ENCODE data around the gene CBL. TPM values are rescaled to one million over a fixed set of nuclear protein-coding genes. Genes with fewer than 3 reads are reported as not detected.
"Not testable (repeated sequence)": the region's sequence is repeated elsewhere in the genome, so short reads cannot be mapped to it uniquely, and the experiment has no call there.

The CBL gene
- total RNA-seq, 1 experiment from 2014 or later: 9.1 TPM

DNA sequence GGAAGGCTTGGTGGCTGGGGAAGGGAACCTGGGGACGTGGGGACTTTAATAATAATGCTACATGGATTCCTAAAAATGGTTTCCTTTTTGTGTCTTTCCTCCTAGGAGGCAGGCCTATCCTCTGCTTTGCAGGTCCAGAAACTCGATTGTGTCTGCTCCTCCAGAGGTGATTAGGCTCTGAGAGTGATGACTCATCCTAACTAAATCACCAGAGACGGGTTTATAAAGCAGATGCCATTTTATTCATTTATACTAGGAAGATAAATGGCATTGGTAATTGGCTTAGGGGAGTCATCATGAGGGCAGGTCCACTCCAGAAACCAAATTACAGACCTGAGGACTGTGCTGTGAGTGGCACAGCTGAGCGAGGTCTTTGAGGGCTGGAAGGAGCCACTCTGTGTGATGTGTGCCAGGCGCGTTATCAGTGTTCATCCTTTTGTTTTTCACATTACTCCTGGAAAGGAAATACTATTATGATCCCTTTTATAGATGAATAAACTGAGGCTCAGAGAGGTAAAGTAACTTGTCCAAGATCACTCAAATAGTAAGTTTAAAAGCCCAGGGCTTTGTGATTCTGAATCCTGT lies 30.6 kb upstream of the CBL start:
- no peaks in the 10 kb centered on the region for H3K4me1 ChIP-seq (replicated peaks)
- H3K27ac ChIP-seq: no peak overlapping the region

DNA sequence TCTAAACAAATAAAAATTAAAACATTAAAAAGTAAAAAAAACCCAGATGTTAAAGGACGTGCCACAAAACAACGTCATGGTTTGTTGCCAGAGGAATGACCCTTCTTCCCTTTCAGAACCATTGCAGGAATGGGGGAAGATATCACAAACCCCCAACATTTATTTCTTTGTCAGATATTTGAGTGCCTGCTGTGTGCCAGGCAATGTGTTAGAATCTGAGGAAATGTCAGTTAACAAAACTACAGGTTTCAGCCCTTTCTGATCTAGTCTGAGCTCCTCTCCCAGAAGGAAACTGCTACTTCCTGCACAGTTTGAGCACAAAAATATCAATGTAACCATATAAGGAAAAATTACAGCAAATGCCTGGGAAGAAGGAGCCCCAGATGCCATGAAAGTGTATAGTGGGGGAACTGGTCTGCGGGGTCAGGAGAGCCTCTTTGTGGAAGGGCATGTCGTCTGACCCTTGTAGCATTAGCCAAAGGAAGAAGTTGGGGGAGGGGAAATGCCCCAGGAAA lies 27.9 kb upstream of the CBL start:
- no peak for DNase-seq (ENCODE audit: low read depth in 1 of 2, low spot score in 2 of 2)
- H3K9me3 ChIP-seq (replicated peaks): no peaks in the 10 kb centered on the region
- no peak overlapping the region for H3K4me3 ChIP-seq
- no peak overlapping the region for H3K27ac ChIP-seq
- no peaks in the 10 kb centered on the region for H3K36me3 ChIP-seq
- H3K27me3 ChIP-seq (replicated peaks): no peaks in the 10 kb centered on the region
- no peaks in the 10 kb centered on the region for H3K4me1 ChIP-seq (replicated peaks)

More for the DNA sequence above, 30.6 kb upstream of the CBL start:
- DNase-seq (ENCODE audit: low read depth in 1 of 2, low spot score in 2 of 2): no peak
- H3K9me3 ChIP-seq (replicated peaks): no peaks in the 10 kb centered on the region
- no peaks in the 10 kb centered on the region for H3K27me3 ChIP-seq (replicated peaks)
- no peaks in the 10 kb centered on the region for H3K36me3 ChIP-seq
- no peak overlapping the region for H3K4me3 ChIP-seq

- no peaks in the 10 kb centered on the region for H3K4me1 ChIP-seq (replicated peaks)
- no peaks in the 10 kb centered on the region for H3K27me3 ChIP-seq (replicated peaks)
- DNase-seq (ENCODE audit: low read depth in 1 of 2, low spot score in 2 of 2): no peak
- no peak overlapping the region for H3K4me3 ChIP-seq
- no peak overlapping the region for H3K27ac ChIP-seq
- H3K9me3 ChIP-seq (replicated peaks): no peaks in the 10 kb centered on the region
- no peaks in the 10 kb centered on the region for H3K36me3 ChIP-seq
These were observed 26.8 kb upstream of the CBL start for GRCh38 chr11:119179342-119179741.

GRCh38 chr11:119179983-119180382 lies 26.2 kb upstream of the CBL start:
- Histone ChIP-seq H3K4me1 (replicated peaks) (no peaks in the 10 kb centered on the region), H3K36me3 (no peaks in the 10 kb centered on the region), H3K4me3 (no peak overlapping the region), H3K27ac (no peak overlapping the region), H3K27me3 (replicated peaks) (no peaks in the 10 kb centered on the region), H3K9me3 (replicated peaks) (no peaks in the 10 kb centered on the region)
- no peak for DNase-seq (ENCODE audit: low read depth in 1 of 2, low spot score in 2 of 2)

DNA sequence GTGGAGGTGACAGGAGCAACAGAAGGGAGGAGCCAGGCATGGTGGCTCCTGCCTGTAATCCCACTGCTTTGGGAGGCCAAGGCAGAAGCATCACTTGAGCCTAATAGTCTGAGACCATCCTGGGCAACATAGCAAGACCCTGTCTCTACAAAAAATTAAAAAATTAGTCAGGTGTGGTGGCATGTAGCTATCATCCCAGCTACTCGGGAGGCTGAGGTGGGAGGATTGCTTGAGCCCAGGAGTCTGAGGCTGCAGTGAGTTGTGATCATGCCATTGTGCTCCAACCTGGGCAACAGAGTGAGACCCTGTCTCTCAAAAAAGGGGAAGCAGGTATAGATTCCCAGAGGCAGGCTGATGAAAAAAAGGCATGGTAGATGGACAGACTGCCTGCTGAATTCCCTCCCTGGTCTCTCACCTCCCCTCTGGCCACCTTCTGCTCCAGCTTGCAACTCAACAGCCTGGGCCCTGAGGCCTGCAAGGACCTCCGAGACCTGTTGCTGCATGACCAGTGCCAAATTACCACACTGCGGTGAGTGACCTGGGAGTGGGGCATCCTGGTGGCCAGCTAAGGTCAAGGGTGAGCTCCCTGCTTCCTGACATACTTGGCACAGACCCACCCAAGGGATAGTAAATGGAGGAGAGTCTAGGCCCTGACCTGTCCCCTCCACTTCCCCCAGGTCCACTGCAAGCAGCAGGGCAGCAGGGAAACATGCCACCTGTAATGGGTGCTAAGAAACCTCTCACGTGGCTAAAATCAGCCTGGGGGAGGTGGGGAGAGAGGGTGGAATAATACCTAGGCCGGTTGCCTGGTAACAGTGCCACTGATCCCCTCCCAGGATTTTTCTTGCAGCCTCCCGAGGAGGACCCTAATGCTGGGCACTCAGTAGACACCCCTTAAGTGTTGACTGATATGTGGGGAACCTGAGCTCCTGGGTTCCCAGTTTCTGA lies 25.1 kb upstream of the CBL start:
- no peak for DNase-seq (ENCODE audit: low read depth in 1 of 2, low spot score in 2 of 2)
- no peak overlapping the region for H3K27ac ChIP-seq
- no peaks in the 10 kb centered on the region for H3K9me3 ChIP-seq (replicated peaks)
- H3K36me3 ChIP-seq: no peaks in the 10 kb centered on the region
- no peaks in the 10 kb centered on the region for H3K27me3 ChIP-seq (replicated peaks)
- H3K4me3 ChIP-seq: no peak overlapping the region
- H3K4me1 ChIP-seq (replicated peaks): no peaks in the 10 kb centered on the region

GRCh38 chr11:119181677-119182412 lies 24.3 kb upstream of the CBL start:
- Histone ChIP-seq H3K4me1 (replicated peaks) (no peaks in the 10 kb centered on the region), H3K4me3 (no peak overlapping the region), H3K9me3 (replicated peaks) (no peaks in the 10 kb centered on the region), H3K27me3 (replicated peaks) (no peaks in the 10 kb centered on the region), H3K36me3 (no peaks in the 10 kb centered on the region), H3K27ac (no peak overlapping the region)
- no peak for DNase-seq (ENCODE audit: low read depth in 1 of 2, low spot score in 2 of 2)

DNA sequence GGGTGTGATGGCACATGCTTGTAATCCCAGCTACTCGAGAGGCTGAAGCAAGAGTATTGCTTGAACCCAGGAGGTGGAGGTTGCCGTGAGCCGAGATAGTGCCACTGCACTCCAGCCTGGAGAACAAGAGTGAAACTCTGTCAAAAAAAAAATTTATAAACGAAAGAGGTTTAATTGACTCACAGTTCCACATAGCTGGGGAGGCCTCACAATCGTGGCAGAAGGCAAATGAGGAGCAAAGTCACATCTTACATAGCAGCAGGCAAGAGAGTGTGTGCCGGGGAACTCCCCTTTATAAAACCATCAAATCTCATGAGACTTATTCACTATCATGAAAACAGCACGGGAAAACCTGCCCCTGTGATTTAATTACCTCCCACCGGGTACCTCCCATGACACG lies 21.7 kb upstream of the CBL start:
- not testable (repeated sequence) for DNase-seq (ENCODE audit: low read depth in 1 of 2, low spot score in 2 of 2); H3K4me3 ChIP-seq; H3K9me3 ChIP-seq (replicated peaks)

GRCh38 chr11:119185981-119186634 lies 20.0 kb upstream of the CBL start:
- Histone ChIP-seq H3K36me3 (no peaks in the 10 kb centered on the region), H3K27ac (no peak overlapping the region), H3K27me3 (replicated peaks) (no peaks in the 10 kb centered on the region), H3K4me3 (no peak overlapping the region), H3K9me3 (replicated peaks) (no peaks in the 10 kb centered on the region), H3K4me1 (replicated peaks) (no peaks in the 10 kb centered on the region)
- DNase-seq (ENCODE audit: low read depth in 1 of 2, low spot score in 2 of 2): no peak

More for the DNA sequence above, 21.7 kb upstream of the CBL start:
- H3K27me3 ChIP-seq (replicated peaks); H3K4me1 ChIP-seq (replicated peaks); H3K36me3 ChIP-seq; H3K27ac ChIP-seq: not testable (repeated sequence)

GRCh38 chr11:119187123-119187892 lies 18.8 kb upstream of the CBL start:
- Histone ChIP-seq H3K36me3 (no peaks in the 10 kb centered on the region), H3K27me3 (replicated peaks) (no peaks in the 10 kb centered on the region), H3K9me3 (replicated peaks) (no peaks in the 10 kb centered on the region), H3K4me3 (no peak overlapping the region), H3K4me1 (replicated peaks) (no peaks in the 10 kb centered on the region), H3K27ac (no peak overlapping the region)
- no peak for DNase-seq (ENCODE audit: low read depth in 1 of 2, low spot score in 2 of 2)

GRCh38 chr11:119188067-119188466 lies 18.1 kb upstream of the CBL start:
- Histone ChIP-seq H3K9me3 (replicated peaks) (no peaks in the 10 kb centered on the region), H3K27ac (no peak overlapping the region)
- no peak for DNase-seq (ENCODE audit: low read depth in 1 of 2, low spot score in 2 of 2)

DNA sequence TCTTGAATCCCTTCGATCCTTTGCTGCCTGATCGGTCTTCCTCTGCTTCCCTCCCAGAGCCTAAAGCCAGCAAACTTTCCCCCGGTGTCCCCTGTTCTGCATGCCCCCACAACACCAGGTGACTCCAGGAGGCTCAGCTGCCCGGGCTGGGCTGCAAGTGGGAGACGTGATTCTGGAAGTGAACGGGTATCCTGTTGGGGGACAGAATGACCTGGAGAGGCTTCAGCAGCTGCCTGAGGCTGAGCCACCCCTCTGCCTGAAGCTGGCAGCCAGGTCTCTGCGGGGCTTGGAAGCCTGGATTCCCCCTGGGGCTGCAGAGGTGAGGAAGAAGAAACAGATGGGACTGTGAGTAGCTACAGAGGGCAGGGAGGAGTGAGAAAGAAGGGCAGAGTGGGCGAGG lies 17.3 kb upstream of the CBL start:
- Histone ChIP-seq H3K36me3 (no peaks in the 10 kb centered on the region), H3K9me3 (replicated peaks) (no peaks in the 10 kb centered on the region), H3K4me1 (replicated peaks) (no peaks in the 10 kb centered on the region), H3K4me3 (no peak overlapping the region), H3K27me3 (replicated peaks) (no peaks in the 10 kb centered on the region), H3K27ac (no peak overlapping the region)
- no peak for DNase-seq (ENCODE audit: low read depth in 1 of 2, low spot score in 2 of 2)

More at GRCh38 chr11:119188067-119188466, 18.1 kb upstream of the CBL start:
- Histone ChIP-seq H3K4me3 (no peak overlapping the region), H3K27me3 (replicated peaks) (no peaks in the 10 kb centered on the region), H3K36me3 (no peaks in the 10 kb centered on the region), H3K4me1 (replicated peaks) (no peaks in the 10 kb centered on the region)

DNA sequence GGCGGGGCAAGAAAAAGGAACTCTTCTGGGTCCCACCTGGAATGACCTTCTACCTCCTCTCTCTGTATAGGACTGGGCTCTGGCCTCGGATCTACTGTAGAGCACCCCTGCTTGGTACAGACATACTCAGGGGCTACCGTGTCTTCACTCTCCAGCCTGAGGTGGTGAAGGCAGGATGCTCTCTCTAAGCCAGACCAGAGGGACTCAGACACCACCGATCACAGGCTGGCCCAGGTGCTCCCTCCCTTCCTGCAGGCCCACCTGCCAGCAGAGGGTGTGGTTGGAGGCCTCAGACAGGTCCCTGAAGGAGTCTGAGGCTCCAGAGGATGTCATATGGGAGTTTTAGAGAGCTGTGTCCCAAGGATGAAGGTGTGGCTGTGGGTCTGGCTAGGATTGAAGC lies 16.7 kb upstream of the CBL start:
- no peaks in the 10 kb centered on the region for H3K27me3 ChIP-seq (replicated peaks)
- H3K36me3 ChIP-seq: no peaks in the 10 kb centered on the region
- H3K9me3 ChIP-seq (replicated peaks): no peaks in the 10 kb centered on the region
- DNase-seq (ENCODE audit: low read depth in 1 of 2, low spot score in 2 of 2): no peak
- H3K4me3 ChIP-seq: no peak overlapping the region
- H3K4me1 ChIP-seq (replicated peaks): no peaks in the 10 kb centered on the region
- H3K27ac ChIP-seq: no peak overlapping the region

DNA sequence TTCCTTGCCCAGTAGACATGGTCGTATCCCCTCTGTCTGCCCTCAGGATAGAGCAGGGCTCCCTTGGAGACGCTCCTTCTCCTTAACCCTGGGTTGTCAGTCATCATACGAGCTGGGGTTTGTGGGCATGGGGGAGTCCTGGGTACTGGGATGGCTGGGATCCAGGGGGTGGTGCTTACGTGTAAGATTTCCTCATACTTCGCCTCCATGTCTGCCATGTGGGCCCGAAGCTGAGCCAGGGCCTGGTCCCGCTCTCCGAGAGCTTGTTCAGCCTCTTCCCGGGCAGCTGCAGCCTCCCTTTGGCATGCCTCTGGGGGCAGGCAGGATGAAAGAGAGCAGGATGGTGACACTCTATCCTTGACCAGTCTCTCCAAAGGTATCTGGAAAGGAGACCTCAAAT lies 15.6 kb upstream of the CBL start:
- no peak overlapping the region for H3K4me3 ChIP-seq
- no peaks in the 10 kb centered on the region for H3K36me3 ChIP-seq
- H3K27ac ChIP-seq: no peak overlapping the region
- no peaks in the 10 kb centered on the region for H3K27me3 ChIP-seq (replicated peaks)
- no peaks in the 10 kb centered on the region for H3K4me1 ChIP-seq (replicated peaks)
- no peaks in the 10 kb centered on the region for H3K9me3 ChIP-seq (replicated peaks)
- no peak for DNase-seq (ENCODE audit: low read depth in 1 of 2, low spot score in 2 of 2)
